ENCODE measurements around the gene DOCK7. TPM values are rescaled to one million over a fixed set of nuclear protein-coding genes. Genes with fewer than 3 reads are reported as not detected.

Gene DOCK7
- total RNA-seq, 3 donors from 2014 or later = 40.4 to 53.7 (median 41.9) TPM

DNA sequence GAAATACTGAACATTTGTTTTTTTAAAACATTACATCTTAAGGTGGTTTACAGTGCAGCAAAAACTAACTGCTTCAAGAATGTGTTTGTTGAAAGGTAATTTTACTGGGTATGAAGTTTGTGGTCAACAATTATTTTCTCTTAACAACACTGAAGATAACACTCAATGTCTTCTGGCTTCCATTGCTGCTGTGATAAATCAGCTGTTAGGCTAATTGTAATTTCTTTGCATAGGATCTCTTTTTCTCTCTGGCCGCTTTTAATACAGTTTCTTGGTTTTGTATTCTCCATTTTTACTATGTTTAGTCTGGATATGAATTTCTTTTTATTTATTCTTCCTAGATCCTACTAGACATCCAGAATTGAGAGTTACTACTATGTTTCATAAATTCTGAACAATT lies 44.9 kb downstream of the DOCK7 start:
- H3K4me1 ChIP-seq (ENCODE audit: low read depth) = no peaks in the 10 kb centered on the region
- H3K4me3 ChIP-seq = no peak overlapping the region
- no peak for DNase-seq
- ATAC-seq = no peak
- no peaks in the 10 kb centered on the region for H3K9me3 ChIP-seq
- TF ChIP-seq, protein P1, sequence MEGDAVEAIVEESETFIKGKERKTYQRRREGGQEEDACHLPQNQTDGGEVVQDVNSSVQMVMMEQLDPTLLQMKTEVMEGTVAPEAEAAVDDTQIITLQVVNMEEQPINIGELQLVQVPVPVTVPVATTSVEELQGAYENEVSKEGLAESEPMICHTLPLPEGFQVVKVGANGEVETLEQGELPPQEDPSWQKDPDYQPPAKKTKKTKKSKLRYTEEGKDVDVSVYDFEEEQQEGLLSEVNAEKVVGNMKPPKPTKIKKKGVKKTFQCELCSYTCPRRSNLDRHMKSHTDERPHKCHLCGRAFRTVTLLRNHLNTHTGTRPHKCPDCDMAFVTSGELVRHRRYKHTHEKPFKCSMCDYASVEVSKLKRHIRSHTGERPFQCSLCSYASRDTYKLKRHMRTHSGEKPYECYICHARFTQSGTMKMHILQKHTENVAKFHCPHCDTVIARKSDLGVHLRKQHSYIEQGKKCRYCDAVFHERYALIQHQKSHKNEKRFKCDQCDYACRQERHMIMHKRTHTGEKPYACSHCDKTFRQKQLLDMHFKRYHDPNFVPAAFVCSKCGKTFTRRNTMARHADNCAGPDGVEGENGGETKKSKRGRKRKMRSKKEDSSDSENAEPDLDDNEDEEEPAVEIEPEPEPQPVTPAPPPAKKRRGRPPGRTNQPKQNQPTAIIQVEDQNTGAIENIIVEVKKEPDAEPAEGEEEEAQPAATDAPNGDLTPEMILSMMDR (IDR thresholded peaks at IDR 0.05) = no peak
- intact Hi-C loops (cut with DNase I, micrococcal nuclease) = no loop called here
- H3K36me3 ChIP-seq (ENCODE audit: low read depth) = no peaks in the 10 kb centered on the region

DNA sequence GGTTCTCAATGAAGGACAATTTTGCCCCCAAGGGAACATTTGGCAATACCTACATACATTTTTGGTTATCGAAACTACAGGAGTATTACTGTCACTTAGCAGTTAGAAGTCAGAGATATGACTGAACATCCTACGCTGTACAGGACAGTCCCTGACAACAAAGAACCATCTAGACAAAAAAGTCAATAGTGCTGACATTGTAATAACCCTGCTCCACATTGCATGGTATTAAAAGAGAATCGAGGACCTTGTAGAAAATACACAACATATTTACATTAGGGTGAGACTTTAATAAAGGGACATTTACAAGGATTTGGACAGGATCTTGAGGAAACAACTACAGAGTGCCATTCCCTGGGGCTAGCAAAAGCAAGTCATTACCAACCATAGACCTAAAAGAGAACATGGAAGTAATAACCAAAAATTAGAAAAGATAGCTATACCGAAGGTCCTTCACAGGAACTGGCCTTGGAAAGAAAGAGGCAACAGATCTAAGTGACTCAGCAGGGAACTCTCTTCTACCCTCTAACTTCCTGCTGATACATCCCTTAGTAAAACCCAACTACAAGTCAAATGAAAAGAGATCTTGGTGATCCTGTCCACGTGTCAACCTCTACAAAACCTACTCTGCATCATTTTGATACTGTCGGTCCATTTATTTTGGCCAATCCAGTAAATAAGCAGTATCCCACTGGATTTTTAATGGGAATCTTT lies 50.6 kb downstream of the DOCK7 start:
- no peak for DNase-seq
- no peak for ATAC-seq
- intact Hi-C loops (cut with DNase I, micrococcal nuclease) = no loop called here
- Histone ChIP-seq H3K4me3 (no peak overlapping the region), H3K36me3 (ENCODE audit: low read depth) (no peaks in the 10 kb centered on the region), H3K9me3 (no peaks in the 10 kb centered on the region), H3K4me1 (ENCODE audit: low read depth) (no peaks in the 10 kb centered on the region)
- TF ChIP-seq, protein P1 (IDR thresholded peaks at IDR 0.05) = no peak

DNA sequence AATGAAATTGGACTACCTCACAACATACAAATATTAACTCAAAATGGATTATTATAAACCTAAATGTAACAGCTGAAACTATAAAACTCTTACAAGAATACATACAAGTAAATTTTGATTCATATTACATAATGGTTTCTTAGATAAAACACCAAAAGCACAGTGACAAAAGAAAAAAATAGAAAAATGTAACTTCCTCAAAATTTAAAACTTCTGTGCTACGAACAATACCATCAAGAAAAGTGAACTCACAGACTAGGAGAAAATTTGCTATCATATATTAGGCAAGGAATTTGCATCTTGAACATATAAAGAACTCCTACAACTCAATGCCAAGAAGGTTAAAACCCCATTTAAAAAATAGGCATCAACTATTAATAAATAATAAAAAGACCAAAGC lies 59.7 kb downstream of the DOCK7 start:
- Histone ChIP-seq H3K36me3 (ENCODE audit: low read depth) (no peaks in the 10 kb centered on the region), H3K9me3 (no peaks in the 10 kb centered on the region), H3K4me3 (no peak overlapping the region), H3K4me1 (ENCODE audit: low read depth) (no peaks in the 10 kb centered on the region)
- intact Hi-C loops (cut with DNase I, micrococcal nuclease) = no loop called here
- TF ChIP-seq, protein P1 (IDR thresholded peaks at IDR 0.05) = no peak
- DNase-seq (no peak), ATAC-seq (no peak)

DNA sequence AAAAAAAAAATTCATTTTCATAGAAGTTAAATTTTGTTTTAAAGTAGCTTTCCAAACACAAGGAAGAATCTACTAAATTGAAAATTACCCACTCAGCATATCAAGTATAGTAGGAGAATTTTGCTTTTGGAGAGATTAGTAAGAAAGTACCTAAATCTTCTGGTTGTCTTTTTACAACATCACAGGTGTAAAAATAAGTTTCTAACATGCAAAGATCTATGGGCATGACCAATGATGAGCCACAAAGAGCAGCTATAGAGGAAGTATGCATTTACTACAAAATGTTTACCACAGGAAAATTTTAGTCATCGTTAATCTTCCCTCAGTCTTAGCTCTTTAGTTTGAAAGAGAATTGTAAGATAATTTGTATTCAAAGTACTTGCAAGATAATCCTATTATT lies 62.8 kb downstream of the DOCK7 start:
- DNase-seq (no peak), ATAC-seq (no peak)
- no peaks in the 10 kb centered on the region for H3K4me1 ChIP-seq (ENCODE audit: low read depth)
- H3K36me3 ChIP-seq (ENCODE audit: low read depth) = no peaks in the 10 kb centered on the region
- intact Hi-C loops (cut with DNase I, micrococcal nuclease) = no loop called here
- no peaks in the 10 kb centered on the region for H3K9me3 ChIP-seq
- no peak overlapping the region for H3K4me3 ChIP-seq
- TF ChIP-seq, protein P1 (IDR thresholded peaks at IDR 0.05) = no peak

DNA sequence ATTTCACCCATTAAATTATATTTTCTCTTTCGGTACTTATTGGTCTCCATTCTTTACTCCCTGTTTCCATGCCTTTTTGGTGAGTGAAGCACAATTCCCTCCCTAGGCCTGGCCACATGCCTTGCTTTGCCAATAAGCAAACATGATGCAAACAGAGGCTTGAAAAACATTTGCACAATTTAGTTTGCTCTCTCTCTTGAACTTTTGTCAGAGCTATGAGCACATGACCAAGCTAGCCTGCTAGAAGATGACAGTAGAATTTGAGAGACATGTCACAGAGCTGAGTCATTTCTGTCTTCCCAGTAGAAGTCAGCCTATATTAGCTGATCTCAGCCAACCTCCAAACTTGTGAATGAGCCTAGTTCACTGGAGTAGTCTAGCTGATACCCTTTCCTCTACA lies 66.3 kb downstream of the DOCK7 start:
- no peak for DNase-seq
- Histone ChIP-seq H3K4me3 (no peak overlapping the region), H3K36me3 (ENCODE audit: low read depth) (no peaks in the 10 kb centered on the region), H3K4me1 (ENCODE audit: low read depth) (no peaks in the 10 kb centered on the region), H3K9me3 (no peaks in the 10 kb centered on the region)
- TF ChIP-seq, protein P1 (IDR thresholded peaks at IDR 0.05) = no peak
- peak; percentile 49 for ATAC-seq
- intact Hi-C loops (cut with DNase I, micrococcal nuclease) = no loop called here

DNA sequence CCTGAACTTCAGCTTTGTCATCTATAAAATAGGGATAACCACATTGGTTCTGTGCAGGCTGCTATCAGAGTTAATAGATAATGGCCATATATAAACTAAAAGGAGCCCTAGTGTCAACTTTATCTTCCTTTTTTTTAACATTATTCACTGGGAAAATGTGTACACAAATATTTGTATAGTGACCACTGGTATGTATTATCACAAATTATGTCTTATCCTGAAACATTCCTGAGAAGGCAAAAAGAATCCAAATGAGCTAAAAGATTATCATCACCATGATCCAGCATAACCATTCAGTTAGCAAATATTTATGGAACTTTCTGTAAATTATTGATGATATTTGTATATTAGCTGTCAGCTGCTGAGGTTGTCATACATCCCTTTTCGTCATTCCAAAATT lies 74.3 kb downstream of the DOCK7 start:
- Histone ChIP-seq H3K4me1 (ENCODE audit: low read depth) (no peaks in the 10 kb centered on the region), H3K4me3 (no peak overlapping the region), H3K9me3 (no peaks in the 10 kb centered on the region), H3K36me3 (ENCODE audit: low read depth) (no peaks in the 10 kb centered on the region)
- no peak for DNase-seq
- TF ChIP-seq, protein P1 (IDR thresholded peaks at IDR 0.05) = no peak
- no peak for ATAC-seq
- intact Hi-C loops (cut with DNase I, micrococcal nuclease) = no loop called here

All from mucosa of descending colon (tissue), 3 donors.